Thyroid gland (tissue), 4 donors: ENCODE results near the gene RPRD1A. TPM values are rescaled to one million over a fixed set of nuclear protein-coding genes. Genes with fewer than 3 reads are reported as not detected.
A peak's percentile ranks its signal among the peaks of the same experiment; 100 is the strongest.

ENCODE experiments used
- DNase-seq, 2 donors: peaks; one replicate each; pipeline ENCODE4 v3.0.0-alpha.2; 2019
- H3K27ac ChIP-seq, 3 donors: fragments of 200-600 bp; sonication (generic); 1 replicate in 2 of 3; 2 replicates in 1 of 3; pipeline ENCODE4 v1.5.1; 2016 to 2019; ENCODE audit warnings: mild to moderate bottlenecking in 1 of 3, moderate library complexity in 1 of 3
- H3K27me3 ChIP-seq: fragments of 200-600 bp; sonication (generic); one replicate; pipeline ENCODE4 v1.5.1; 2019
- H3K36me3 ChIP-seq, 2 donors: fragments of 200-600 bp; sonication (generic); one replicate each; pipeline ENCODE4 v1.5.1; 2016 to 2019
- H3K4me1 ChIP-seq, 2 donors: fragments of 200-600 bp; sonication (generic); one replicate each; pipeline ENCODE4 v1.5.1; 2017 to 2019
- H3K4me3 ChIP-seq, 3 donors: fragments of 200-600 bp; sonication (generic); replicated peaks in 1 of 3; 1 replicate in 2 of 3; 2 replicates in 1 of 3; pipeline ENCODE4 v1.5.1; 2016; ENCODE audit warnings: mild to moderate bottlenecking in 1 of 3
- H3K9me3 ChIP-seq: fragments of 200-600 bp; sonication (generic); one replicate; pipeline ENCODE4 v1.5.1; 2017
- CTCF ChIP-seq, 6 experiments: fragments of 200-600 bp in 3 of 6; fragments of 450-650 bp in 3 of 6; sonication (generic) in 3 of 6; IDR thresholded peaks; one replicate each; pipeline ENCODE4 v1.5.1; 2016 to 2019; ENCODE audit warnings: antibody characterized with exemption in 6 of 6, mild to moderate bottlenecking in 2 of 6, inconsistent platforms in 1 of 6, moderate library complexity in 1 of 6
- POLR2A ChIP-seq, 2 donors: fragments of 450-650 bp; IDR thresholded peaks; one replicate each; pipeline ENCODE4 v1.6.1; 2017; ENCODE audit warnings: antibody characterized with exemption in 2 of 2, mild to moderate bottlenecking in 2 of 2, moderate library complexity in 1 of 2
- whole genome bisulfite sequencing, 2 donors: methylation state at CpG; one replicate each; pipeline ENCODE4 v1.1.5; 2017; 5-methylcytosine and 5-hydroxymethylcytosine counted together
- intact Hi-C: fragments of 100-400 bp; cut with DNase I; formaldehyde crosslinking; loops from one replicate; pipeline ENCODE4 v1.15.1; 2023
- total RNA-seq, 4 donors: library from RNA; depleted of rRNA; stranded (reverse); fragments of >200 nt; gene quantifications; one replicate each; pipeline ENCODE4 v1.2.3, GENCODE V29; 2016

The RPRD1A gene
- total RNA-seq, 4 donors from 2014 or later, result 56.8 to 95.6 (median 71.0) TPM

GRCh38 chr18:35949903-35950627 is 117.3 kb downstream of the RPRD1A start:
- intact Hi-C loops, result loop anchor here (5.0 kb wide), 1 partner anchor 198 kb away; no protein-coding TSS in a partner anchor
- TF ChIP-seq POLR2A (IDR thresholded peaks at IDR 0.05), result no peak
- TF ChIP-seq CTCF (IDR thresholded peaks at IDR 0.05), result peak; percentile 70 to 97 (median 84)
- WGBS, 2 donors, result 2 to 8% methylated on average over 27 to 33 of the region's 54 CpGs

GRCh38 chr18:35949090-35949489 is 118.3 kb downstream of the RPRD1A start:
- intact Hi-C loops, result no loop called here
- H3K36me3 ChIP-seq, result no peaks in the 10 kb centered on the region
- H3K27me3 ChIP-seq, result no peaks in the 10 kb centered on the region
- TF ChIP-seq CTCF (IDR thresholded peaks at IDR 0.05) (no peak), POLR2A (IDR thresholded peaks at IDR 0.05) (no peak)
- WGBS, 2 donors, result 78 to 83% methylated on average over 6 of the region's 6 CpGs
- no peak overlapping the region for H3K27ac ChIP-seq
- peaks cover 0 to 6% of the 10 kb centered on the region in 2 donors for H3K4me1 ChIP-seq
- H3K4me3 ChIP-seq, result no peak overlapping the region
- no peak for DNase-seq
- H3K9me3 ChIP-seq, result no peaks in the 10 kb centered on the region

More at GRCh38 chr18:35949903-35950627, 117.3 kb downstream of the RPRD1A start:
- no peaks in the 10 kb centered on the region for H3K9me3 ChIP-seq
- no peaks in the 10 kb centered on the region for H3K36me3 ChIP-seq
- no peaks in the 10 kb centered on the region for H3K27me3 ChIP-seq
- DNase-seq, result peak; percentile 36 to 46
- H3K4me3 ChIP-seq, result peak overlapping the region in 2 of 3 donors; percentile 43 to 55
- peaks cover 0 to 6% of the 10 kb centered on the region in 2 donors for H3K4me1 ChIP-seq
- H3K27ac ChIP-seq, result no peak overlapping the region

- H3K36me3 ChIP-seq, result no peaks in the 10 kb centered on the region
- DNase-seq, result no peak
- H3K27ac ChIP-seq, result no peak overlapping the region
- no peak for TF ChIP-seq POLR2A (IDR thresholded peaks at IDR 0.05)
- TF ChIP-seq CTCF (IDR thresholded peaks at IDR 0.05), result no peak
- H3K4me1 ChIP-seq, result peaks cover 0 to 6% of the 10 kb centered on the region in 2 donors
- intact Hi-C loops, result no loop called here
- H3K4me3 ChIP-seq, result no peak overlapping the region
- H3K9me3 ChIP-seq, result no peaks in the 10 kb centered on the region
- WGBS, 2 donors, result 65 to 66% methylated on average over 3 of the region's 3 CpGs
- H3K27me3 ChIP-seq, result no peaks in the 10 kb centered on the region
Observed at GRCh38 chr18:35948080-35948479, 119.3 kb downstream of the RPRD1A start.

GRCh38 chr18:35942661-35943060 is 124.7 kb downstream of the RPRD1A start:
- Histone ChIP-seq H3K36me3 (no peaks in the 10 kb centered on the region), H3K27ac (no peak overlapping the region), H3K27me3 (no peaks in the 10 kb centered on the region), H3K4me1 (no peaks in the 10 kb centered on the region), H3K4me3 (no peak overlapping the region), H3K9me3 (no peaks in the 10 kb centered on the region)
- no peak for DNase-seq
- intact Hi-C loops, result no loop called here
- 97 to 100% methylated on average over 6 of the region's 6 CpGs for WGBS, 2 donors
- TF ChIP-seq POLR2A (IDR thresholded peaks at IDR 0.05) (no peak), CTCF (IDR thresholded peaks at IDR 0.05) (no peak)

- TF ChIP-seq POLR2A (IDR thresholded peaks at IDR 0.05), result no peak
- TF ChIP-seq CTCF (IDR thresholded peaks at IDR 0.05), result no peak
- no peaks in the 10 kb centered on the region for H3K4me1 ChIP-seq
- no peaks in the 10 kb centered on the region for H3K36me3 ChIP-seq
- DNase-seq, result no peak
- no peaks in the 10 kb centered on the region for H3K27me3 ChIP-seq
- no peak overlapping the region for H3K4me3 ChIP-seq
- H3K27ac ChIP-seq, result no peak overlapping the region
- intact Hi-C loops, result no loop called here
- H3K9me3 ChIP-seq, result no peaks in the 10 kb centered on the region
Observed at GRCh38 chr18:35942133-35942532, 125.2 kb downstream of the RPRD1A start.
